HG02623 (cell line): ENCODE results near the gene XXYLT1.
"Not testable (repeated sequence)": the region's sequence is repeated elsewhere in the genome, so short reads cannot be mapped to it uniquely, and the experiment has no call there.

Source experiments
- ATAC-seq: cut with Tn5 transposase; IDR thresholded peaks from one replicate; pipeline ENCODE4 v1.9.1; 2021; ENCODE audit warnings: moderate library complexity; ENCODE audit not compliant: unreplicated experiment

The XXYLT1 gene

GRCh38 chr3:195187609-195188425 is 83.1 kb downstream of the XXYLT1 start:
- no peak for ATAC-seq

DNA sequence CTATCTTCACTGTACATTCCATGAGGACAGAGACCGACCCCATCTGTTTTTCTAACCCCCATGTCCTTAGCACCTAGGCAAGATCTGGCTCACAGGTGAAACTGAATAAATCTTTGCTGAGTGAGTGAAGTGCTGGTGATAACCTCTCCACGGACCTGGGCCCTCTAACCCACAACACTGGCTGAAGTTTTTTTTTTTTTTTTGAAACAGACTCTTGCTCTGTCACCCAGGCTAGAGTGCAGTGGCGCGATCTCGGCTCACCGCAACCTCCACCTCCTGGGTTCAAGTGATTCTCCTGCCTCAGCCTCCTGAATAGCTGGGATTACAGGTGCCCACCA is 84.3 kb downstream of the XXYLT1 start:
- ATAC-seq, result not testable (repeated sequence)

- no peak for ATAC-seq
These were observed 84.8 kb downstream of the XXYLT1 start for GRCh38 chr3:195186041-195186709.

DNA sequence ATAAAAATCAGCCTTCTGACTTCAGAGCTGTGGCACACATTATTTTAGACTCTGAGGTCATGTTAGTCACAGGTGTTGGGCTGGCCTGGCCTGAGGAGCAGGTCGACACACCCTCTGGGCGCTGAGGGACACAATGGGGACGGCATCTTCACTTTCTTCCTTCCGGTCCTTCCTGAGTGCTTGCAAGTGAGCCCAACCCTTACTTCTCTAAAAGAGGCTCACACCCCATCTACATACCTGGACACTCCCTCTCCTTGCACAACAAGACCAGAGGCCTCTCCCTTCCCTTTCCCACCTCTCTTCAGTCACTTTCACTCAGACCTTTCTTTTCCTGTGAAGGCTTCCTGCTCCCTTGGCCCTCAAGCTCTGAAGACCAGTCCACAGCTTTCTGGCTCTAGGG is 85.4 kb downstream of the XXYLT1 start:
- ATAC-seq, result no peak

DNA sequence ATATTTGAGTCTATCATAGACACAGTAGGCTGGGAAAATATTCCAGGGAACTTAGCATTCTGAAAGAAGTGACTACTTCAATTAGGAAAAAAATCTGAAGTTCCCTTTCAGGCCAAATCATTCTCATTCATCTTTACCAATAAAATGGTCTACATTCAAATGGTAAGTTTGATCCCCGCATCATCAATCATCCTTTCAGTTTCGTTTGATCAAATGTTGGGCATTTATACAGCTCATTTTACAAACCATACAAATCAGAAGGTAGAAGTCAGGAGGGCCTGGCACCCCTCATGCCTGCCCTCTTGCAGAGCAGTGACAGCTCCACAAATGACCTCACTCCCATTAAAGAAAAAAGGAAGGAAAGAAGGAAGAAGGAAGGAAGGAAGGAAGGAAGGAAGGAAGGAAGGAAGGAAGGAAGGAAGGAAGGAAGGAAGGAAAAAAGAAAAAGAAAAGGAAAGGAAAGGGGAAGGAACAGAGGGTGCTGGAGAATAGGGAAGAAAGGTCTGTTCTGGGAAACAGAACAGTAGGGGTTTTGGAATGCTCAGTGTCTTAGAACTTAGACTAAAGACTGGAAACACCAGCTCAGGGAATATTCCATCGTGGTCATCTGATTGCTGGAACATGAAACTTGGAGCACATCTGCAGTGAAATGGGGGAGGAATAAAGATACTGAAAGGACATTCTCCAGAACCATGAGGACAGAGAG is 86.1 kb downstream of the XXYLT1 start:
- no peak for ATAC-seq

GRCh38 chr3:195183071-195183776 is 87.7 kb downstream of the XXYLT1 start:
- no peak for ATAC-seq

- ATAC-seq, result no peak
These were observed 88.5 kb downstream of the XXYLT1 start for GRCh38 chr3:195182470-195182795.

DNA sequence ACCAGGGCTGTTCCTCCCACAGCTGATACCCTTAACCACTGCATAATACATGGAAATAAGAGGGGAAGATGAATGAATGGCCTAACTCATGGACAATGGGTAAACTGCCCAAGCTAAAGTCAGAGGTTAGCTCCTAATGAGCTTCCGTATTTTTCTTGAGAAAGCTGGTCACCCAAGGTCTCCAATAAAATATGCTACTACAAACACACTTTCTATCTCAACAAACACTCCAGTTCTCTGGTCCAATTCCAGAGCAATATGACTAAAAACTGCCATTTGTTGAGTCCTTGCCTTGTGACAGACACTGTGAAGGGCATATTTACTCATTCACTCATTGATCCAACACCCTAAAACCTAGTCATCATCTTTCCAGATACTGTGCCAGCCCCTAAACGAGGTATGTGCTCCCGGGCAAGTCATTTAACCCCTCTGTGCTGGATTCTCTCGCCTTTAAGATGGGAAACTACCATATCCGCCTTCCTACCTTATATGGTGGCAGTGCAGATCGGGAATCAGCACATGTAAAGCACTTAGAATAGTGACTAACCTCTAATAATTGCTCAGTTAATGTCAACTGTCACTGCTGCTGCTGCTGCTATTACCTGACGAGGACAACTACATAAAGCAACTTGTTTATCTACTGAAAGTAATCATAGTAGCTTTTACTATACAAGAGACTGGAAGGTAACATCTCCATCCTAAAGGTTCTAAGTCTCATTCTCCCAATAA is 89.1 kb downstream of the XXYLT1 start:
- ATAC-seq, result no peak

- ATAC-seq, result no peak
These were observed 89.9 kb downstream of the XXYLT1 start for GRCh38 chr3:195181113-195181498.

GRCh38 chr3:195180490-195181112 is 90.4 kb downstream of the XXYLT1 start:
- no peak for ATAC-seq

DNA sequence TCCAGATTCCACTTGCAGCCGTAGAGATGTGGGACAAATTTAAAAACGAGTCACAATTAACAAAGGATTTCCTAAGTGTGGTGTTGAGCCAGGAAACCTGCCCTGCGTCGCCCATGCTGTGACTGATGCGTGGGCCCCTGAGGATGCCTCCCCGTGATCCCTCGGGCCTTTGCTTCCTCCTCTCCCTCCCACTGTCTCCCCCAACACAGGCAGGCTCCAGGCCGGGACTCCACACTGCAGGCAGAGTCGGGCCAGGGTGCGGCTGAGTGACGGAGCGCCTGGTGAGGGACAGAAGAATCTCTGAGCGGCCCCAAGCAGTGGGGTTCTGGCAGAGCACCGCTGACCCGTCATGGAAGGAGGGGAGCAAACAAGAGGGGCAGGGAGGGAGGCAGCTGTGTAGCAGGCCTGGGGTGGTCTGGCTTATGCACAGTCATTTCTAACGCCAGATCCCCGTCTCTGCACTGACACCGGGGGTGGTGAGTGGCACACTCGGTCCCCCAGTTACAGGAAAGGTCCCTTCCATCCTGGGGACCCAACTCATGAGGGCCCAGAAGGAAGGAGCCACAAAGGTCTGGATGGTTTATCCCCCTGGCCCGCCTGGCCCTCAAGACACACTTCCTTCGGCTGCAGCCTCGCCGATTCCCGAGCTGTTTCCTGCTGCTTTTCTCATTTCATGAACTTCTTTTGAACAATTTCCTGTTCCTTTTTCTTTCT is 91.0 kb downstream of the XXYLT1 start:
- ATAC-seq, result no peak

- ATAC-seq, result no peak
These were observed 92.6 kb downstream of the XXYLT1 start for GRCh38 chr3:195178124-195178910.

- no peak for ATAC-seq
These were observed 93.4 kb downstream of the XXYLT1 start for GRCh38 chr3:195177422-195178123.

DNA sequence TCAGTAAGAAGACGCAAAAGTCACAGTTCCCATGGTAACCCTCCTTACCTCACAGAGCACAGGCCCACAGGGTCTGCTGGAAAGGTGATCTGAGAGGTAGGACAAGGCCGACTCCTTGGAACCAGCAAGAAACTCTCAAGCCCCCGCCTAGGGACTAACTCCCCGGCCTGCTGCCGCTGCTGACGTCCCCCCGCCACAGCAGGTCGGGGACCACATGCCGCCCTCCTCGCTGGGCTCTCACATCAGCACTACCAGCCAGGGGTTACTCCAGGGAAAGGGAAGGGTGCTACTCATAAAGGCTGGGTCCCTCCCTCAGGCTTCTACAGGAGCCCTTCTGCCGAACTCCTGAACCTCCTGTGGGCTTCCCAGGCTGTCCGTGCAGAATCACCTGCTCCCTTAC is 94.2 kb downstream of the XXYLT1 start:
- ATAC-seq, result no peak

GRCh38 chr3:195175476-195176337 is 95.3 kb downstream of the XXYLT1 start:
- no peak for ATAC-seq

- no peak for ATAC-seq
These were observed 95.9 kb downstream of the XXYLT1 start for GRCh38 chr3:195175076-195175475.

GRCh38 chr3:195173657-195174056 is 97.3 kb downstream of the XXYLT1 start:
- no peak for ATAC-seq
